HepG2 (cell line): ENCODE data around the gene ISG20L2. TPM values are rescaled to one million over a fixed set of nuclear protein-coding genes. Genes with fewer than 3 reads are reported as not detected.
A peak's percentile ranks its signal among the peaks of the same experiment; 100 is the strongest.

Experiments
- BCL3 ChIP-seq: sonication (generic); formaldehyde crosslinking; IDR thresholded peaks from 2 replicates; pipeline ENCODE4 v1.5.1; 2020; ENCODE audit warnings: mild to moderate bottlenecking, missing genetic modification reagents, moderate library complexity
- CREB1 ChIP-seq, 2 experiments: fragments of 450-650 bp in 1 of 2; IDR thresholded peaks; 2 replicates each; pipeline ENCODE4 v1.6.1; 2016 to 2017; ENCODE audit warnings: control low read depth in 1 of 2, mild to moderate bottlenecking in 1 of 2, missing compliant biosample characterization in 1 of 2, missing genetic modification characterization in 1 of 2
- E2F5 ChIP-seq: sonication (generic); formaldehyde crosslinking; conservative IDR thresholded peaks from 2 replicates; pipeline ENCODE4 v1.4.0; 2020; ENCODE audit warnings: missing genetic modification reagents
- GMEB1 ChIP-seq: sonication (generic); formaldehyde crosslinking; IDR thresholded peaks from 2 replicates; pipeline ENCODE4 v1.5.1; 2020; ENCODE audit warnings: missing genetic modification reagents, mild to moderate bottlenecking, borderline replicate concordance
- MAFF ChIP-seq: IDR thresholded peaks from 2 replicates; pipeline ENCODE4 v1.6.1; 2011; ENCODE audit warnings: low read depth, low read length, improper control_type of control experiment
- MAFG ChIP-seq: sonication (generic); formaldehyde crosslinking; IDR thresholded peaks from 2 replicates; pipeline ENCODE4 v1.5.1; 2020; ENCODE audit warnings: mild to moderate bottlenecking, missing genetic modification reagents
- PCBP2 ChIP-seq: fragments of 200-400 bp; formaldehyde crosslinking; optimal IDR thresholded peaks from 2 replicates; pipeline ENCODE3; 2018; ENCODE audit warnings: low read length, low read depth; ENCODE audit not compliant: poor library complexity, severe bottlenecking
- SAFB2 ChIP-seq: sonication (generic); formaldehyde crosslinking; IDR thresholded peaks from 2 replicates; pipeline ENCODE4 v1.5.1; 2020; ENCODE audit warnings: missing genetic modification reagents, low read depth, mild to moderate bottlenecking, borderline replicate concordance
- SAP130 ChIP-seq: IDR thresholded peaks from 2 replicates; pipeline ENCODE4 v1.6.1; 2016; ENCODE audit warnings: low read depth
- SOX6 ChIP-seq, 2 experiments: fragments of 450-650 bp in 1 of 2; sonication (generic) in 1 of 2; formaldehyde crosslinking in 1 of 2; IDR thresholded peaks; 2 replicates each; pipeline versions ENCODE4 v1.4.0 to v1.6.1; 2017 to 2020; ENCODE audit warnings: antibody characterized with exemption in 1 of 2, mild to moderate bottlenecking in 1 of 2, missing genetic modification reagents in 1 of 2
- TFDP2 ChIP-seq: sonication (generic); formaldehyde crosslinking; IDR thresholded peaks from 2 replicates; pipeline ENCODE4 v1.4.0; 2020; ENCODE audit warnings: missing genetic modification reagents
- ZNF17 ChIP-seq: sonication (generic); formaldehyde crosslinking; IDR thresholded peaks from 2 replicates; pipeline ENCODE4 v1.5.0; 2020; ENCODE audit warnings: mild to moderate bottlenecking, missing genetic modification reagents
- ZNF260 ChIP-seq: sonication (generic); formaldehyde crosslinking; IDR thresholded peaks from 2 replicates; pipeline ENCODE4 v1.4.0; 2020; ENCODE audit warnings: missing genetic modification reagents, low read depth, mild to moderate bottlenecking, borderline replicate concordance
- ZNF275 ChIP-seq: sonication (generic); formaldehyde crosslinking; IDR thresholded peaks from 2 replicates; pipeline ENCODE4 v1.8.0; 2022; ENCODE audit warnings: missing genetic modification reagents, mild to moderate bottlenecking, inconsistent platforms, borderline replicate concordance
- ZNF770 ChIP-seq: sonication (generic); formaldehyde crosslinking; IDR thresholded peaks from 2 replicates; pipeline ENCODE4 v1.5.0; 2020; ENCODE audit warnings: mild to moderate bottlenecking, missing genetic modification reagents
- ZNF772 ChIP-seq: sonication (generic); formaldehyde crosslinking; IDR thresholded peaks from 2 replicates; pipeline ENCODE4 v1.5.0; 2020; ENCODE audit warnings: mild to moderate bottlenecking, missing genetic modification reagents
- ZNF776 ChIP-seq: sonication (generic); formaldehyde crosslinking; IDR thresholded peaks from 2 replicates; pipeline ENCODE4 v1.4.0; 2020; ENCODE audit warnings: mild to moderate bottlenecking, missing genetic modification reagents
- ZNF782 ChIP-seq: sonication (generic); formaldehyde crosslinking; IDR thresholded peaks from 2 replicates; pipeline ENCODE4 v1.4.0; 2020; ENCODE audit warnings: missing genetic modification reagents, mild to moderate bottlenecking, borderline replicate concordance
- polyA plus RNA-seq, 8 experiments: library from polyadenylated mRNA; depleted of rRNA in 3 of 8; stranded (reverse) in 7 of 8; unstranded in 1 of 8; fragments of >200 nt; fragmentation: Illumina TruSeq in 4 of 8; extraction: Trizol in 4 of 8; gene quantifications; 2 replicates each; pipeline versions ENCODE4 v1.2.1 to v1.2.3, GENCODE V29; 2011 to 2016; ENCODE audit warnings: low read depth in 4 of 8, missing spikeins in 1 of 8, mixed read lengths in 1 of 8; ENCODE audit not compliant: insufficient read depth in 1 of 8
- total RNA-seq, 5 experiments: library from RNA; depleted of rRNA; stranded (reverse); fragments of >200 nt; fragmentation: Illumina TruSeq; extraction: Trizol; gene quantifications; 2 replicates each; pipeline ENCODE4 v1.2.3, GENCODE V29; 2016; ENCODE audit warnings: low read depth in 1 of 5

ISG20L2 gene
- total and polyA plus RNA-seq, 2 of the 13 experiments (the other 11 are each of a cell fraction or from before 2014, with no cell fraction given): 19.8 to 21.3 TPM

- TF ChIP-seq TFDP2 (CRISPR knock-in tag) (peak; percentile 87), PCBP2 (no peak), SAFB2 (CRISPR knock-in tag) (no peak), ZNF782 (no peak), MAFF (no peak), GMEB1 (CRISPR knock-in tag) (no peak), SAP130 (CRISPR knock-in tag) (peak; percentile 66), ZNF275 (CRISPR knock-in tag) (no peak), SOX6 (IDR thresholded peaks at IDR 0.05) (no peak), SOX6 (CRISPR knock-in tag; IDR thresholded peaks at IDR 0.05) (peak; percentile 53), ZNF776 (CRISPR knock-in tag) (0 out of 2 replicates have a peak, but pooled peaks have one; percentile 16), ZNF260 (CRISPR knock-in tag) (no peak), ZNF772 (no peak), MAFG (CRISPR knock-in tag) (no peak), ZNF770 (CRISPR knock-in tag) (0 out of 2 replicates have a peak, but pooled peaks have one; percentile 8), E2F5 (CRISPR knock-in tag) (peak; percentile 82), BCL3 (CRISPR knock-in tag) (no peak), ZNF17 (CRISPR knock-in tag) (no peak), CREB1 (IDR thresholded peaks at IDR 0.05) (no peak), CREB1 (CRISPR knock-in tag; IDR thresholded peaks at IDR 0.05) (no peak)
These were observed 51.5 kb downstream of the ISG20L2 start, which contains the start of gene NES (continued) for GRCh38 chr1:156676820-156677615.
